Measurements from ENCODE around the gene AMY1C. TPM values are rescaled to one million over a fixed set of nuclear protein-coding genes. Genes with fewer than 3 reads are reported as not detected.

Gene AMY1C
- not detected in 2 replicates for total RNA-seq

GRCh38 chr1:103749598-103749997 lies at the start of gene AMY1C:
AMY1C (plus strand) TSS chr1:103749898; CDS start chr1:103750470, 572 bp downstream.

Other genes with a start within 250 kb of the AMY1C start
- 21.0 and 22.3 TPM in 2 replicates for gene RNPC3, start 224.2 kb upstream of the AMY1C start, total RNA-seq
- 1.6 and 2.9 TPM in 2 replicates for gene AMY2B, start 178.3 kb upstream of the AMY1C start, total RNA-seq
- gene AMY2A, start 132.5 kb upstream of the AMY1C start, total RNA-seq, result not detected in 2 replicates
- not detected in 2 replicates for gene AMY1A, start 94.1 kb upstream of the AMY1C start, total RNA-seq
- not detected in 2 replicates for gene AMY1B, start 53.7 kb upstream of the AMY1C start, total RNA-seq

Measured in thoracic aorta endothelial cell (primary cell).